GM23338 (cell line): ENCODE measurements around the gene MRPS27.

Source experiments
- CREB1 ChIP-seq: fragments of 250-450 bp; sonication (Bioruptor Pico); IDR thresholded peaks from 2 replicates; pipeline ENCODE4 v1.5.0; 2020; ENCODE audit warnings: low read depth, mild to moderate bottlenecking, moderate library complexity
- CTCF ChIP-seq, 2 experiments: fragments of 200-600 bp in 1 of 2; sonication (generic) in 1 of 2; conservative IDR thresholded peaks; 2 replicates each; pipeline versions ENCODE4 v1.5.1 to v1.6.1; 2016 to 2017; ENCODE audit warnings: antibody characterized with exemption in 2 of 2, low read depth in 2 of 2, mild to moderate bottlenecking in 2 of 2, moderate library complexity in 1 of 2
- ETS1 ChIP-seq: IDR thresholded peaks from 2 replicates; pipeline ENCODE4 v1.6.1; 2016; ENCODE audit warnings: antibody characterized with exemption
- EZH2 ChIP-seq: fragments of 200-600 bp; sonication (generic); IDR thresholded peaks from one replicate; pipeline ENCODE4 v1.8.0; 2017; ENCODE audit warnings: antibody characterized with exemption, mild to moderate bottlenecking, low read depth; ENCODE audit not compliant: unreplicated experiment
- EZH2phosphoT487 ChIP-seq: fragments of 200-600 bp; sonication (generic); IDR thresholded peaks from one replicate; pipeline ENCODE4 v1.8.1; 2018; ENCODE audit warnings: antibody characterized with exemption; ENCODE audit not compliant: unreplicated experiment
- POLR2AphosphoS5 ChIP-seq: IDR thresholded peaks from 2 replicates; pipeline ENCODE4 v1.6.1; 2016; ENCODE audit warnings: antibody characterized with exemption, low read depth
- REST ChIP-seq: IDR thresholded peaks from one replicate; pipeline ENCODE4 v1.6.1; 2018; ENCODE audit warnings: antibody characterized with exemption; ENCODE audit not compliant: unreplicated experiment
- ZNF114 ChIP-seq: fragments of 250-450 bp; sonication (Bioruptor Pico); IDR thresholded peaks from 2 replicates; pipeline ENCODE4 v1.5.0; 2020; ENCODE audit warnings: mild to moderate bottlenecking, moderate library complexity
- ZNF331 ChIP-seq: fragments of 250-450 bp; sonication (Bioruptor Pico); IDR thresholded peaks from 2 replicates; pipeline ENCODE4 v1.5.0; 2020; ENCODE audit warnings: low read depth, mild to moderate bottlenecking, moderate library complexity

- TF ChIP-seq CTCF (conservative IDR thresholded peaks at IDR 0.05; ENCODE audit: low read depth in 2 of 2) = no peak
- TF ChIP-seq EZH2 = no peak
- TF ChIP-seq POLR2AphosphoS5 = no peak
- no peak for TF ChIP-seq REST
- TF ChIP-seq ZNF114 (CRISPR knock-in tag) = no peak
- TF ChIP-seq ETS1 = no peak
- no peak for TF ChIP-seq EZH2phosphoT487
- TF ChIP-seq CREB1 (CRISPR knock-in tag) = no peak
- no peak for TF ChIP-seq ZNF331 (CRISPR knock-in tag)
These were observed 18.7 kb upstream of the MRPS27 start for GRCh38 chr5:72338689-72339209.
